HG03095 (cell line): Measurements from ENCODE around the gene FGF3.

Experiments
- ATAC-seq: cut with Tn5 transposase; IDR thresholded peaks from one replicate; pipeline ENCODE4 v1.9.1; 2021; ENCODE audit warnings: moderate library complexity; ENCODE audit not compliant: unreplicated experiment

The FGF3 gene

GRCh38 chr11:69844396-69844795, 25.2 kb upstream of the FGF3 start:
- no peak for ATAC-seq

- ATAC-seq = no peak
Observed at GRCh38 chr11:69843529-69843921, 24.3 kb upstream of the FGF3 start.

- no peak for ATAC-seq
Observed at GRCh38 chr11:69842746-69843528, 23.7 kb upstream of the FGF3 start.

- no peak for ATAC-seq
Observed at GRCh38 chr11:69841859-69842698, 22.9 kb upstream of the FGF3 start.

GRCh38 chr11:69841170-69841858, 22.1 kb upstream of the FGF3 start:
- no peak for ATAC-seq

GRCh38 chr11:69840371-69841169, 21.4 kb upstream of the FGF3 start:
- no peak for ATAC-seq

- ATAC-seq = no peak
Observed at GRCh38 chr11:69839516-69839915, 20.3 kb upstream of the FGF3 start.

GRCh38 chr11:69837791-69838190, 18.6 kb upstream of the FGF3 start:
- ATAC-seq = no peak

GRCh38 chr11:69836401-69836800, 17.2 kb upstream of the FGF3 start:
- ATAC-seq = no peak

- no peak for ATAC-seq
Observed at GRCh38 chr11:69834811-69835800, 15.9 kb upstream of the FGF3 start.

GRCh38 chr11:69834251-69834650, 15.0 kb upstream of the FGF3 start:
- no peak for ATAC-seq

- no peak for ATAC-seq
Observed at GRCh38 chr11:69832561-69833413, 13.6 kb upstream of the FGF3 start.

- ATAC-seq = no peak
Observed at GRCh38 chr11:69831985-69832384, 12.8 kb upstream of the FGF3 start.

- ATAC-seq = no peak
Observed at GRCh38 chr11:69830086-69830485, 10.9 kb upstream of the FGF3 start.

- no peak for ATAC-seq
Observed at GRCh38 chr11:69828971-69829344, 9.7 kb upstream of the FGF3 start.

- ATAC-seq = no peak
Observed at GRCh38 chr11:69828276-69828970, 9.2 kb upstream of the FGF3 start.

GRCh38 chr11:69826773-69827172, 7.6 kb upstream of the FGF3 start:
- no peak for ATAC-seq

GRCh38 chr11:69825941-69826340, 6.7 kb upstream of the FGF3 start:
- no peak for ATAC-seq
